ENCODE data around the gene UBASH3B.

The UBASH3B gene

DNA sequence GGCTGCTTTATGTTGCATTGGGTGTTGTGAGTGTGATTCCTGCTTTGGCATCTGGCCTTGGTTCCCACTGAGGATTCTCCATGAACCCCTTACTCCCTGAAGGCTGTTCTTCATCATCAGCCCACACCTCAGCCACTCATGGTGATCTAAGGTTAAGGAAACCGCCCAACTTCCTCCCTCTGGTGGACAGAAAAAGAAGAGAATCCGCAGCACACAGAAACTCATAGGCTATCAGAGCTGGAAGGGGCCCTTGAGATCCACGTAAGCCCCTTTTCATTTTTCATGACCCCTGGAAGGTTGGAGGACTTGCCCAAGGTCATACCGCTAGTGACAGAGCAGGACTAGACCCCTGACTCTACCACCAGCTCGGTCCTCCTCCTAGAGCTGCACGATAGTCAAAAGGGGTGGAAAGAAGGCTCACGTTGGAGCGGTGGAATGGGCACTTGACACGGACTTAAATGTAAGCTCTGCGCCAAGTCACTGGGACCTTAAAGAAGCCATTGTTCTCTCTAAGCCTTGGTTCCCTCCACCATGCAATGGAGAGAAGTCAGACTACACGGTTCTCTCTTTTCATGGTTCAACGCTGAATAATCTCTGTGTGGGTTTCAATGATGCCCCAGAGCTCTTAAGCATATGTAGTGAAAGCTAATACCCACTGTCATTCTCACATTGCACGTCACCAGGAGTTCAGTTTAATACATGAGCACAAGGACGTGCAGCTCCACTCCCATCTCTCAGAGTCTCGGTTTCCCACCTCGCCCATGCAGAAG lies 99.2 kb downstream of the UBASH3B start:
- Histone ChIP-seq H3K36me3 (ENCODE audit: control insufficient read depth, insufficient read depth, low read length) (no peaks in the 10 kb centered on the region), H3K27me3 (ENCODE audit: control insufficient read depth, insufficient read depth, low read length) (no peaks in the 10 kb centered on the region), H3K4me3 (ENCODE audit: low read depth, low read length) (no peak overlapping the region), H3K9ac (no peak overlapping the region), H3K4me2 (ENCODE audit: low read length) (no peak overlapping the region), H3K4me1 (no peaks in the 10 kb centered on the region), H3K79me2 (no peaks in the 10 kb centered on the region), H3K27ac (no peak overlapping the region), H2AFZ (no peak overlapping the region), H3K9me3 (ENCODE audit: control insufficient read depth, low read length) (no peaks in the 10 kb centered on the region)
- TF ChIP-seq CTCF (IDR thresholded peaks at IDR 0.05): no peak

- H2AFZ ChIP-seq: no peak overlapping the region
- no peak overlapping the region for H3K9ac ChIP-seq
Measured at GRCh38 chr11:122755409-122755808, 99.9 kb downstream of the UBASH3B start.

DNA sequence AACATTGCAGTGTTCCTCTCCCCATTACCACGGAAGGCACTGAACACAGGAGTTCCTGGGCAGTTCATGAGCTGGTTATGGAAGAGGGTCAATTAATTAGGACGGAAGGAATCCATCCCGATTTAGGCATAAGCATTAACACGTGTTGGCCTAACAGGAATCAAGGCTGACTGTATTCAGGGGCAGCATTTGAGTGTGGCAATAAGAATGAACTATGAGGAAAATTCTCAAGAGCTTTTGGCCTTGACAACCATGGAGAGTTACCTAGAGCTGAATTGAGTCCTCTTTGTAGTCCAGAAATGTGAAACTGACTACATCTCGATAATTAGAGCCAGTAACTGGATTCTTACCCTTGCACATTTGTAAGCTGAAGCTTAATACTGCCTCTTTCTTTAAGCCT lies 100.4 kb downstream of the UBASH3B start:
- Histone ChIP-seq H2AFZ (no peak overlapping the region), H3K4me2 (ENCODE audit: low read length) (no peak overlapping the region), H3K9me3 (ENCODE audit: control insufficient read depth, low read length) (no peaks in the 10 kb centered on the region), H3K4me3 (ENCODE audit: low read depth, low read length) (no peak overlapping the region), H3K4me1 (no peaks in the 10 kb centered on the region), H3K79me2 (no peaks in the 10 kb centered on the region), H3K9ac (no peak overlapping the region), H3K36me3 (ENCODE audit: control insufficient read depth, insufficient read depth, low read length) (no peaks in the 10 kb centered on the region), H3K27ac (no peak overlapping the region), H3K27me3 (ENCODE audit: control insufficient read depth, insufficient read depth, low read length) (no peaks in the 10 kb centered on the region)
- TF ChIP-seq CTCF (IDR thresholded peaks at IDR 0.05): no peak

More at GRCh38 chr11:122755409-122755808, 99.9 kb downstream of the UBASH3B start:
- Histone ChIP-seq H3K27me3 (ENCODE audit: control insufficient read depth, insufficient read depth, low read length) (no peaks in the 10 kb centered on the region), H3K4me3 (ENCODE audit: low read depth, low read length) (no peak overlapping the region), H3K9me3 (ENCODE audit: control insufficient read depth, low read length) (no peaks in the 10 kb centered on the region), H3K4me1 (no peaks in the 10 kb centered on the region), H3K4me2 (ENCODE audit: low read length) (no peak overlapping the region), H3K27ac (no peak overlapping the region), H3K79me2 (no peaks in the 10 kb centered on the region), H3K36me3 (ENCODE audit: control insufficient read depth, insufficient read depth, low read length) (no peaks in the 10 kb centered on the region)
- TF ChIP-seq CTCF (IDR thresholded peaks at IDR 0.05): no peak

DNA sequence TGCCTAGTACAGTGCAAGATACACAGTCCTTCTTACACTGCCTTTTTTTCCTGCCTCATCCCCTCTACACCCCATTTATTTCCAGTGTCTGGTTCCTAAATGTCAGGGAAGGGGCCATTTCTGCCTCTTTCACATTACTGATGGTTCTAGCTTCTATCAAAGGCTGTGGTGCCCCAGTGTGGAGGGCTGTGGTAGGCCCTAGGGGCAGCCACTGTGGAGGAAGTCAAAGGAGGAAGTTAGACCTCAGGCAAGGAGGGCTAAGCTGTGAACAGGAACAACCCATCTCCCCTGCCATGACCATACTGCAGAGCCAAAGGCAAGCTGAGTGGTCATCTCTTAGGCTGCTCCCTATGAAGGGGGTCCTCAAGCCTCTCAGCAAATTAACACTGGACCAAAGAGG lies 100.9 kb downstream of the UBASH3B start:
- H3K27ac ChIP-seq: no peak overlapping the region
- H3K9me3 ChIP-seq (ENCODE audit: control insufficient read depth, low read length): no peaks in the 10 kb centered on the region
- no peak overlapping the region for H3K4me3 ChIP-seq (ENCODE audit: low read depth, low read length)
- H3K9ac ChIP-seq: no peak overlapping the region
- H3K4me1 ChIP-seq: no peaks in the 10 kb centered on the region
- H3K27me3 ChIP-seq (ENCODE audit: control insufficient read depth, insufficient read depth, low read length): no peaks in the 10 kb centered on the region
- no peaks in the 10 kb centered on the region for H3K36me3 ChIP-seq (ENCODE audit: control insufficient read depth, insufficient read depth, low read length)
- no peak for TF ChIP-seq CTCF (IDR thresholded peaks at IDR 0.05)
- no peaks in the 10 kb centered on the region for H3K79me2 ChIP-seq
- H3K4me2 ChIP-seq (ENCODE audit: low read length): no peak overlapping the region
- no peak overlapping the region for H2AFZ ChIP-seq

GRCh38 chr11:122757201-122757600 lies 101.7 kb downstream of the UBASH3B start:
- Histone ChIP-seq H3K79me2 (no peaks in the 10 kb centered on the region), H2AFZ (no peak overlapping the region), H3K9ac (no peak overlapping the region), H3K4me2 (ENCODE audit: low read length) (no peak overlapping the region), H3K4me3 (ENCODE audit: low read depth, low read length) (no peak overlapping the region), H3K9me3 (ENCODE audit: control insufficient read depth, low read length) (no peaks in the 10 kb centered on the region), H3K4me1 (no peaks in the 10 kb centered on the region), H3K27me3 (ENCODE audit: control insufficient read depth, insufficient read depth, low read length) (no peaks in the 10 kb centered on the region), H3K27ac (no peak overlapping the region), H3K36me3 (ENCODE audit: control insufficient read depth, insufficient read depth, low read length) (no peaks in the 10 kb centered on the region)
- TF ChIP-seq CTCF (IDR thresholded peaks at IDR 0.05): no peak

Data from parathyroid adenoma (tissue), 2 donors.